OCI-M2 (cell line): ENCODE data around the gene MAN1B1.

ENCODE experiments used
- DNase-seq: peaks from one replicate; lab custom pipeline; 2025; ENCODE audit not compliant: unreplicated experiment; lab: John Stamatoyannopoulos, UW

Gene MAN1B1

DNA sequence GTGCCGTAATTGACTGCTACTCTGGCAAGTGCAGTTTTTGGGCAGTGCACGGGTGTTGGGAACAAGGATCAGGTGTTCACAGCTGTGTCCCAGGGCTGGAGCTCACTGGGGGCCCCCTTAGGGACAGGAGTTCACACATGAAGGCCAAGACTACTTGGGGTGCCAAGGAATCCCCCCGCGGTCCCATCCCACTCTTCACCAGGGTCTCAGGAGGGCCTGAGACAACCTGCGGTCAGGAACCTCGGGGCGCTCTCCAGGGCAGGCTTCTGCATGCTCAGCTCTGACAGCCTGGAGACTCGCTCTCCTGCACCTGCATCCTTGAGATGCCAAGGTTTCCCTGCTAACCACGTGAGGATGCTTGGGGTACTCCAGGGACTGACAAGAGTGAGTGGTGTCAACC lies 2.3 kb upstream of the MAN1B1 start:
- no peak for DNase-seq

DNA sequence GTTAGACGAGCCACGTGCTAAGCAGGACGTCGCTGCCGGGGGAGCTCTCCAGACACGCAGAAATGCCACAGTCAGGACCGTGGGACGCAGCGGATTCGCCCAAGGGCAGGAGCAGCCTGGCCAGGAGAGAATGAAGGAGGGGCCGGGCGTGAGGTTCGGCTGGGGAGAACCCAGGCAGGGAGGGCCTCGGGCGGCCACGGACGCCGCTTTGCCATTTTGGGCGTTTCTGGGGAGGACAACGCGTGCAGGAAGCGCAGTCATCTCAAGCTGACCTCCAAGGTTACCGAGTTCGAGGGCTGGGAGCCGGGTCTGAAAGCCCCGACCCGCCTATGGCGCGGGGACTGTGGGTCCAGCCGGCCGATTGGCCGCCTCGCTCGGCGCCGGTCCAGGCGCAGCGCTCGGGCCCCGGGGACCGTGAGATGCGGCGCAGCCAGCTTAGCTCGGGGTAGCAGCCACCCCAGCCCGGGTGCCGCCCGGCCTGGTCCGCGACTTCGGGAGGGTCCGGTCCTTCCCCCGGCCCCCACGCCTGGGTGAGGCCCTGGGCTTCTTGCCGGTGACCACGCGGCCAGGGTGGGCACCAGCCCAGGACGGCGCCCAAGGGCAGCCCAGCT lies 760 bp upstream of the MAN1B1 start:
- no peak for DNase-seq

GRCh38 chr9:137087409-137087925 lies 682 bp downstream of the MAN1B1 start:
- DNase-seq: no peak

DNA sequence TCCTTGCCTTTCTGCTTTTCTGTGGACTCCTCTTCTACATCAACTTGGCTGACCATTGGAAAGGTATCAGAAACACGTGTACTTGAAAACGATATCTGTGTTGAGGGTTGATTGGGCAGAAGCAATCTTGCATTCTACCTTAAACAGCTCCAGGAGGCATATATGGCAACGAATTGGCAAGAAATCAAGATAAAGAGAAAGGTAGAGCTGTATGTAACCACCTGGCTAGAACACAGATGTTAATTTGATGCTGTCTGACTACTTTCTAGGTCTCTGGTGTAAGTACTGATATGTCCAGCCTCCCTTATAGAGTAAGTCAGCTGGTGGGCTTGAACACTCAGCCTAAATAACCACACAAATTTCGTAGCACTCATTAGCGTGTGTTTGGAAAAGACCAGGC lies 1.3 kb downstream of the MAN1B1 start:
- DNase-seq: no peak

DNA sequence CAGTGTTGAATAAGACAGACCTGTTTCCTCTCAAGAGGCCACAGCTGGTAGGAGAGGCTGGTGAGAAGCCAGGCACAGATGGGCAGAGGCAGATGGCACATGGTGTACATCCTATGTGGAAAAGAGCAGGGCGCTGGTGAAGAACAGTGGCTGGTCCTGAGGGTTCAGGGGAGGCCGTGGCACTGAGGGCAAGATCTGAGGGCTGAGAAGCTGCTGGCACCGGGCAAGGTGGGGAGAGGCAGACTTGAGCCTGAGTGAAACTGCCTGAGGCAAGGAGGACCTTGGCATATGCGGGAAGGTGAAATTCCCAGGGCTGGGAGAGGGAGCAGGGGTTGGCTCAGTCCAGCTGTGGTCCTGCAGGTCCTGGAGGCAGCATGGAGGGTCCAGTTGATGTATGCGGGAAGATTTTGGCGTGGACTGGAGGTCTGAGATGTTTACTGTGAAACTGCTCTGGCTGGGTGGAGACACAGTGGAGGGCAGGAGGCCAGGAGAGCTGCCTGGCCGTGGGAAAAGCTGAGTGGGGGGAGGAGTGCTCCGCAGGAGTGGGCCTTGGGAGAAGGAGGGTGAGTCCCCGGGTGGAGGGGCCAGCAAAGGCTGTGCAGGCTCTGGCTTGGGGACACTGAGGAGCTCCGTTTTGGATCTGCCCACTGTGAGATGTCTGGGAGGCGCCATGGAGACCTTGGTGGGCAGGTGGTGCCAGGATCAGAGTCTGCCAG lies 2.6 kb downstream of the MAN1B1 start:
- no peak for DNase-seq

- DNase-seq: no peak
These were observed 9.1 kb downstream of the MAN1B1 start for GRCh38 chr9:137095664-137096517.

- DNase-seq: no peak
These were observed 10.2 kb downstream of the MAN1B1 start for GRCh38 chr9:137096785-137097546.

DNA sequence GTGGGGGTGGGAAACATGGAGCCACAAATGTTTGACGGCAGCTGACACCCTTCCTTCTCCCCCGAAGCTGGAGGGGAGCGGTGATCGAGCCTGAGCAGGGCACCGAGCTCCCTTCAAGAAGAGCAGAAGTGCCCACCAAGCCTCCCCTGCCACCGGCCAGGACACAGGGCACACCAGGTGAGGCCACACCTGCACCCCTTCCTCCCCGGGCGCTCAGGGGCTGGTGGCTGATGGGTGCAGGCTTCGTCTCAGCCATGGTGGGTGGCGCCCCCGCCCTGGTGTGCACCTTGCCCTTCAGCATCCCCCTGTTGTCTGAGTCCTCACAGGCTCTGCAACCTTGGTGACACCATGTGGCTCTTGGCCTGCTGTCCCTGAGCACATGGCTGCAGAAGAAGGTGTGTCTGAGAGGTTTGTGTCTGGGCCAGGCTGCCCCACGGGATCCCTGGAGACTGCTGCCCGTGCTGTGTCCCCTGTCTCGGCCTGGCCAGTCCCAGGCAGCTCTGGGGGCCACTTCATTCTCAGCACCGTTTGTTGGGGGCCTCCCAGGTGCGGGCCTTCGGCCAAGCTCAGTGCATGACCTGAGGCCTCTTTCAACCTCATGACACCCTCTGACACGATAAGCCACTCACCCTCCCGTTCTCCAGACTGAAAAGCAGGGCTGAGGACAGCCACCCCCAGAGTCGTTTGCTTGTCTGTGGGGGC lies 11.1 kb downstream of the MAN1B1 start:
- no peak for DNase-seq

DNA sequence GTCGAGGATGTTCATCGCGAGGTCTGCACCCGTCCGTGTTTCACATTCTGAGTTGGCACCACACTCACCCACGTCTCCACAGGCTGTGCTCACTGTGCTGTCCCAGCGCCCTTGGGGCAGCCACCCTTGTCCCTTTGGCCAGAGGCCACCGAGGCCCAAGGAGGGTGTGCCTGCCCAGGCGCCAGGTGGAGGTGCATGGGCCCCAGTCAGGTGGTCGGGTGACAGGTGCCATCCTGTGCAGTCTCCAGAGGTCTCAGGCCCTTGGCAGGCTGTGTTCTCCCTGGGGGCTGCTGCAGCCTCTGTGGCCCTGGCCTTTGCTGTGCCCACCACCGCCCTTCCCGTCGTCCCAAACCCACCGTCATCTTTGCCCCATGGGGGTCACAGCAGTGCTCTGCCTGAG lies 12.4 kb downstream of the MAN1B1 start:
- DNase-seq: no peak

DNA sequence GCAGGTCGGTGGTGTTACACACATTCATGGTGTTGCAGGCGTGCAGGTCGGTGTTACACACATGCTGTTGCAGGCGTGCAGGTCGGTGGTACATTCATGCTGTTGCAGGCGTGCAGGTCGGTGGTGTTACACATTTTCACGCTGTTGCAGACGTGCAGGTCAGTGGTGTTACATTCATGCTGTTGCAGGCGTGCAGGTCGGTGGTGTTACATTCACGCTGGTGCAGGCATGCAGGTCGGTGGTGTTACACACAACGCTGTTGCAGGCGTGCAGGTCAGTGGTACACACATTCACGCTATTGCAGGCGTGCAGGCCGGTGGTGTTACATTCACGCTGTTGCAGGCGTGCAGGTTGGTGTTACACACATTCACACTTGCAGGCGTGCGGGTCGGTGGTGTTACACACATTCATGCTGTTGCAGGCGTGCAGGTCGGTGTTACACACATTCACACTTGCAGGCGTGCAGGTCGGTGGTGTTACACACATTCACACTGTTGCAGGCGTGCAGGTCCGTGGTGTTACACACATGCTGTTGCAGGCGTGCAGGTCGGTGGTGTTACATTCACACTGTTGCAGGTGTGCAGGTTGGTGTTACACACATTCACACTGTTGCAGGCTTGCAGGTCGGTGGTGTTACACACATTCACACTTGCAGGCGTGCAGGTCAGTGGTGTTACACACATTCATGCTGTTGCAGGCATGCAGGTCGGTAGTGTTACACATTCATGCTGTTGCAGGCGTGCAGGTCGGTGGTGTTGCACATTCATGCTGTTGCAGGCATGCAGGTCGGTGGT lies 16.6 kb downstream of the MAN1B1 start:
- no peak for DNase-seq

- no peak for DNase-seq
These were observed 19.3 kb downstream of the MAN1B1 start for GRCh38 chr9:137105814-137106661.

GRCh38 chr9:137106662-137107250 lies 20.0 kb downstream of the MAN1B1 start:
- DNase-seq: no peak

- no peak for DNase-seq
These were observed 20.6 kb downstream of the MAN1B1 start for GRCh38 chr9:137107312-137107921.

GRCh38 chr9:137107982-137108381 lies 21.2 kb downstream of the MAN1B1 start:
- no peak for DNase-seq

- no peak for DNase-seq
These were observed 21.9 kb downstream of the MAN1B1 start for GRCh38 chr9:137108608-137109249.

- no peak for DNase-seq
These were observed 22.7 kb downstream of the MAN1B1 start for GRCh38 chr9:137109250-137110146.
